GM23338 (cell line): Measurements from ENCODE around the gene DAPK2. TPM values are rescaled to one million over a fixed set of nuclear protein-coding genes. Genes with fewer than 3 reads are reported as not detected.

Source experiments
- ATAC-seq: fragments of 200-7000 bp; cut with Tn5 transposase; 3 replicates; pipeline ENCODE4 v1.9.1; 2020
- DNase-seq: peaks from one replicate; pipeline ENCODE4 v3.0.0-alpha.2; 2015; ENCODE audit warnings: low spot score
- H2AFZ ChIP-seq: fragments of 200-600 bp; sonication (generic); 2 replicates; pipeline ENCODE4 v1.8.0; 2016; ENCODE audit warnings: antibody characterized with exemption, mild to moderate bottlenecking, moderate library complexity
- H3F3A ChIP-seq: fragments of 200-600 bp; sonication (generic); replicated peaks from 2 replicates; pipeline ENCODE4 v1.8.0; 2017; ENCODE audit warnings: antibody characterized with exemption, mixed run types, low read depth
- H3K27ac ChIP-seq: fragments of 200-600 bp; sonication (generic); 2 replicates; pipeline ENCODE4 v1.6.1; 2016; ENCODE audit warnings: low read depth
- H3K27me3 ChIP-seq: fragments of 200-600 bp; sonication (generic); 2 replicates; pipeline ENCODE4 v1.8.0; 2016; ENCODE audit warnings: mild to moderate bottlenecking, mixed run types, moderate library complexity; ENCODE audit not compliant: insufficient read depth
- H3K36me3 ChIP-seq: fragments of 200-600 bp; sonication (generic); 2 replicates; pipeline ENCODE4 v1.8.0; 2016; ENCODE audit warnings: mild to moderate bottlenecking; ENCODE audit not compliant: insufficient read depth
- H3K4me1 ChIP-seq: fragments of 200-600 bp; sonication (generic); 2 replicates; pipeline ENCODE4 v1.8.0; 2016; ENCODE audit warnings: mild to moderate bottlenecking, moderate library complexity; ENCODE audit not compliant: insufficient read depth
- H3K4me2 ChIP-seq: fragments of 200-600 bp; sonication (generic); 2 replicates; pipeline ENCODE4 v1.7.1; 2017; ENCODE audit warnings: mixed run types
- H3K4me3 ChIP-seq: fragments of 200-600 bp; sonication (generic); 2 replicates; pipeline ENCODE4 v1.6.1; 2016; ENCODE audit warnings: mixed run types
- H3K79me2 ChIP-seq: fragments of 200-600 bp; sonication (generic); replicated peaks from 2 replicates; pipeline ENCODE4 v1.8.0; 2017; ENCODE audit warnings: mild to moderate bottlenecking; ENCODE audit not compliant: insufficient read depth
- H3K9me2 ChIP-seq: fragments of 200-600 bp; sonication (generic); 2 replicates; pipeline ENCODE4 v1.8.0; 2017; ENCODE audit not compliant: insufficient read depth
- H4K20me1 ChIP-seq: fragments of 200-600 bp; sonication (generic); replicated peaks from 2 replicates; pipeline ENCODE4 v1.8.0; 2017; ENCODE audit warnings: mild to moderate bottlenecking; ENCODE audit not compliant: insufficient read depth
- H3K27ac Mint-ChIP-seq: 2 replicates; pipeline ENCODE4 v1.8.0; 2020; ENCODE audit warnings: inconsistent platforms, mild to moderate bottlenecking, moderate library complexity, mixed read lengths
- H3K27me3 Mint-ChIP-seq: 3 replicates; pipeline ENCODE4 v1.8.0; 2022; ENCODE audit warnings: low read depth, mild to moderate bottlenecking, moderate library complexity, mixed read lengths, inconsistent platforms; ENCODE audit not compliant: insufficient read depth, poor library complexity
- H3K36me3 Mint-ChIP-seq: 3 replicates; pipeline ENCODE4 v1.8.0; 2021; ENCODE audit warnings: low read depth, mild to moderate bottlenecking, inconsistent platforms, moderate library complexity, mixed read lengths
- H3K4me1 Mint-ChIP-seq: 3 replicates; pipeline ENCODE4 v1.8.0; 2020; ENCODE audit warnings: mild to moderate bottlenecking, inconsistent platforms, mixed read lengths
- H3K4me3 Mint-ChIP-seq: 3 replicates; pipeline ENCODE4 v1.8.0; 2021; ENCODE audit warnings: moderate library complexity, mild to moderate bottlenecking, inconsistent platforms, mixed read lengths
- H3K9me3 Mint-ChIP-seq: 3 replicates; pipeline ENCODE4 v1.8.0; 2020; ENCODE audit warnings: moderate library complexity, mild to moderate bottlenecking, inconsistent platforms, mixed read lengths
- CREB1 ChIP-seq: fragments of 250-450 bp; sonication (Bioruptor Pico); IDR thresholded peaks from 2 replicates; pipeline ENCODE4 v1.5.0; 2020; ENCODE audit warnings: low read depth, mild to moderate bottlenecking, moderate library complexity
- CTCF ChIP-seq, 2 experiments: fragments of 200-600 bp in 1 of 2; sonication (generic) in 1 of 2; conservative IDR thresholded peaks; 2 replicates each; pipeline versions ENCODE4 v1.5.1 to v1.6.1; 2016 to 2017; ENCODE audit warnings: antibody characterized with exemption in 2 of 2, low read depth in 2 of 2, mild to moderate bottlenecking in 2 of 2, moderate library complexity in 1 of 2
- ETS1 ChIP-seq: IDR thresholded peaks from 2 replicates; pipeline ENCODE4 v1.6.1; 2016; ENCODE audit warnings: antibody characterized with exemption
- EZH2 ChIP-seq: fragments of 200-600 bp; sonication (generic); IDR thresholded peaks from one replicate; pipeline ENCODE4 v1.8.0; 2017; ENCODE audit warnings: antibody characterized with exemption, mild to moderate bottlenecking, low read depth; ENCODE audit not compliant: unreplicated experiment
- EZH2phosphoT487 ChIP-seq: fragments of 200-600 bp; sonication (generic); IDR thresholded peaks from one replicate; pipeline ENCODE4 v1.8.1; 2018; ENCODE audit warnings: antibody characterized with exemption; ENCODE audit not compliant: unreplicated experiment
- JUNB ChIP-seq: IDR thresholded peaks from one replicate; pipeline ENCODE4 v1.6.1; 2016; ENCODE audit warnings: antibody characterized with exemption; ENCODE audit not compliant: unreplicated experiment
- NANOG ChIP-seq: IDR thresholded peaks from 2 replicates; pipeline ENCODE4 v1.6.1; 2016; ENCODE audit warnings: antibody characterized with exemption, borderline replicate concordance
- POLR2AphosphoS5 ChIP-seq: IDR thresholded peaks from 2 replicates; pipeline ENCODE4 v1.6.1; 2016; ENCODE audit warnings: antibody characterized with exemption, low read depth
- REST ChIP-seq: IDR thresholded peaks from one replicate; pipeline ENCODE4 v1.6.1; 2018; ENCODE audit warnings: antibody characterized with exemption; ENCODE audit not compliant: unreplicated experiment
- STAT1 ChIP-seq: IDR thresholded peaks from one replicate; pipeline ENCODE4 v1.6.1; 2016; ENCODE audit warnings: antibody characterized with exemption; ENCODE audit not compliant: unreplicated experiment
- ZNF114 ChIP-seq: fragments of 250-450 bp; sonication (Bioruptor Pico); IDR thresholded peaks from 2 replicates; pipeline ENCODE4 v1.5.0; 2020; ENCODE audit warnings: mild to moderate bottlenecking, moderate library complexity
- ZNF331 ChIP-seq: fragments of 250-450 bp; sonication (Bioruptor Pico); IDR thresholded peaks from 2 replicates; pipeline ENCODE4 v1.5.0; 2020; ENCODE audit warnings: low read depth, mild to moderate bottlenecking, moderate library complexity
- ZNF462 ChIP-seq: fragments of 250-450 bp; sonication (Bioruptor Pico); IDR thresholded peaks from 2 replicates; pipeline ENCODE4 v1.5.0; 2020; ENCODE audit warnings: mild to moderate bottlenecking, moderate library complexity
- polyA plus RNA-seq: library from polyadenylated mRNA; unstranded; fragments of >200 nt; fragmentation: Nextera tagmentation; extraction: Ambion mirVana; gene quantifications from 2 replicates; pipeline ENCODE4 v1.2.1, GENCODE V29; 2016
- total RNA-seq: library from RNA; depleted of rRNA; stranded (reverse); fragments of >200 nt; shearing (Covaris generic); gene quantifications from 2 replicates; pipeline ENCODE4 v1.2.3, GENCODE V29; 2014

Gene DAPK2
- total and polyA plus RNA-seq, 2 experiments from 2014 or later = 1.6 to 3.1 TPM

GRCh38 chr15:63991706-63992105, 54.6 kb downstream of the DAPK2 start:
- H3K4me1 Mint-ChIP-seq = 0 out of 3 replicates have a peak, but pooled peaks cover 4% of the 10 kb centered on the region
- Histone ChIP-seq H3K9me2 (no peaks in the 10 kb centered on the region), H3K4me3 (no peak overlapping the region), H2AFZ (no peak overlapping the region), H3K4me1 (no peaks in the 10 kb centered on the region), H4K20me1 (no peaks in the 10 kb centered on the region), H3F3A (no peaks in the 10 kb centered on the region), H3K36me3 (no peaks in the 10 kb centered on the region), H3K27me3 (no peaks in the 10 kb centered on the region), H3K4me2 (no peak overlapping the region), H3K27ac (no peak overlapping the region), H3K79me2 (no peaks in the 10 kb centered on the region)
- H3K36me3 Mint-ChIP-seq = no peaks in the 10 kb centered on the region
- ATAC-seq (no peak), DNase-seq (no peak)
- H3K4me3 Mint-ChIP-seq = no peak overlapping the region
- H3K27ac Mint-ChIP-seq = no peak overlapping the region
- TF ChIP-seq ZNF462 = no peak
- no peak for TF ChIP-seq ZNF331 (CRISPR knock-in tag)
- TF ChIP-seq STAT1 = no peak
- no peak for TF ChIP-seq ZNF114
- no peak for TF ChIP-seq EZH2
- no peak for TF ChIP-seq JUNB
- no peak for TF ChIP-seq ETS1
- no peak for TF ChIP-seq CREB1
- no peak for TF ChIP-seq EZH2phosphoT487
- no peak for TF ChIP-seq POLR2AphosphoS5
- no peak for TF ChIP-seq CTCF (conservative IDR thresholded peaks at IDR 0.05; ENCODE audit: low read depth in 2 of 2)
- TF ChIP-seq REST = no peak
- no peak for TF ChIP-seq NANOG
- no peaks in the 10 kb centered on the region for H3K9me3 Mint-ChIP-seq
- H3K27me3 Mint-ChIP-seq = no peaks in the 10 kb centered on the region
